HG02623 (cell line): ENCODE measurements around the gene DTX1.
A peak's percentile ranks its signal among the peaks of the same experiment; 100 is the strongest.

Source experiments
- ATAC-seq: cut with Tn5 transposase; IDR thresholded peaks from one replicate; pipeline ENCODE4 v1.9.1; 2021; ENCODE audit warnings: moderate library complexity; ENCODE audit not compliant: unreplicated experiment

The DTX1 gene

DNA sequence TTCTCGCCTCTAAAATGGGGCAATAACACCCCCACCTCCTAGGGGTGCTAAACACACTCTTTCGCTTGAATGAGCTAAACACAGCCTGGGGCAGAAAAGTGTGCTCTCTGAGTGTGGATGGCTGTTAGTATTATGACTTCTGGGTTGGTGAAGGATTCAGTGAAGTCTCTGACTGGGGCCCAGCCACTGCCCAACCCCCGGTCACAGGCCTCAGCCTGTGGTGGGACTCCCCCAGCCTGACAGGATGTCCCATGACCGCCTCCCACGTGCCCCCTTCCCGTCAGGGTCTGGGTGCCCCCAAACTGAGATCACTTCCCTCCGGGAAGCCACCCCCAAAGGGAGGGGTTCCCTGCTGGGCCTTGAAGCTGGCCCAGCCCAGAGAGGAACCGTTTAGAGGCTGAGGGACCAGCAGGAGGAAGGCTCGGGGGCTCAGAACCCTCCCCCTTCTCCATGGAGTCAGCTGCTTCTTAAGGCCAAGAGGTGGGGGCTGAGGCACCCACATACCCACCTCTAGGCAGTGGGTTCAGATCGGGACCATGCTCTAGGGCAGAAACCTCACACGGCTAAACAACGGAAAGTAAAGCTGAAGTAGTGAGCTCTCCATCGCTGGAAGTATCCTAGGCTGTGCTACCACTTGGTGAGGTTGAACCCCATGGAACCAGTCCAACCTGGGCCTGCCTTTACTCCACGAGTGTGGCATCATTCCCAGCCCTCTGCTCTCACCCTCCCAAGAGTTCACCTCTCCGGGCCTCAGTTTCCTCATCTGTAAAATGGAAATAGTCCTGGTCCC lies 13.8 kb downstream of the DTX1 start:
- no peak for ATAC-seq

DNA sequence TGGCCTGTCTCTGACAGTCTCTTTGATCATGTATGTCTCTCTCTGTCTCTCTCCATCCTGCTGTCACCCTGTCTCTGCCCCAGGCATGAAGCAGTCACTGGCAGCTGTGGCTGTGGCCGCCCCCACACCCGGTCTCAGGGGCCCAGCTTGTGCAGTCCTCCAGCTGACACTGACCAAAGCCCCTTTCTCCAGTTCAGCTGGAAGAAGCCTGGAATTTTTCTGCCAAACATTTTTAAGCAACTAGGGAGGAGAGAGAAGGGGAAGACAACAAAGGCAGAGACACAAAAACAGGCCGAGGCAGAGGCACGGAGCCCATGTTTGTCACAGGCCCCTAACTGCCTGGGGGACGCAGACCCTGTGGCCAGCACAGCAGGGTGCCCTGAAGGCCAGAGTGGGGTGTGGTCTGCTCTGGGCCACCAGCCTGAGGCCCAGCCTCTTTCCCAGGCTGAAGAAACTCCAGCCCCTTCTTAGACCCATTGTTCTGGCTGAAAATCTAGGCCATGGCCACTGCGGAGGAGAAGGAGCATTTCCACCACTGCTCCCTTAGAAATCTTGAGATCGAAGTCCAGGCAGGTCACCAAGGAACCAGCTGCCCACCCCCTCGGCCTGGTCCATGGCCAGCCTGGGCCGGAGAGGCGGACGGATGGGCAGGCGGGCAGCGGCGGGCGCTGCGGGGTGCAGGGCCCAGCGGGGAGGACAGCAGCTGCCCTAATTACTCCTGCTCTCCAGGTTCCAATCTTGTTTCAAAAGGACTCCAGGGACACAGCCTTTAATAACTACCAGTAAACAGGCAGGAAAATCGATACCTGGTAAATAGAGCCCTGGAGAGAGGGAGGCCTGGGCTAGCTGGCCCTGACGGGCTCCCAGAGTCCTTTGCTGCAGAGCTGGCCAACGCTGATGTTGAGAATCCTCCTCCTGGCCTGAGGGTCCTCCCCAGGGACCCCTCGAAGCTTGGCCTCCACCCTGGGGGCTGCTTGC lies 14.9 kb downstream of the DTX1 start:
- ATAC-seq, result no peak

DNA sequence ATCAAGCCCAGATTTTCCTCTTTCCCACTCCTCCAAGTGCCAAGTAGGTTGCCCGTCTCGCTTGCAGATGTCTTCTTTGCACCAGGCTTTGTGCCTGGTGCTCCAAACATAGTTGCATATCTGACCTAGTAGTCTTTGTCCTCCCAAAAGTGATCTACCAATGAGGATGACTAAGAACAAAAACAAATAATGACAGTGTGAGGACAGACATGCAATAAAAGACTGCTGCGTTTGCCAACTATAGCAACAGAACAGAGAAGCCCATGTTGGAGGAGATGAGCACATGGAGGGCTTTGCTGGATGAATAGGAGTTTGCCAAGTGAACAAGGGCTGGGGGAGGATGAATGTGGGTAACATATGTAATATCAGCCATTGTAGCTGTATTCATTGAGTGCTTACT lies 15.6 kb downstream of the DTX1 start:
- ATAC-seq, result no peak

DNA sequence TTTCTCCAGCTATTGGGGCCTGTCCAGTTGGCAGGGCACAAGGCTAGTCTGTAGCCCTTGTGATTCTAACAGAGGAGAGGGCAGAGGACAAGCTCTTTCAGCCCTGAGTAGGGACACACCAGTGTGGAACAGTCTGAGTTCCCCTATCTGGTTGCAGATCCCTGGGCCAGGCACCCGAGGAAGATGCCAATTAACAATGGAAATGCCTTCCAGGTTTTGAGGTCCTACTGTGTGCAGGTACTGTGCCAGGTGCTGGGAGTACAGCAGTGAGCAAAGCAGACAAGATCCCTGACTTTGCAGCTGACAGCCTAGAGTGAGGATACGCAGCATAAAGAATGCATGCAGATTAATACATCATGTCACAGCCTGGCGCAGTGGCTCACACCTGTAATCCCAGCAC lies 17.1 kb downstream of the DTX1 start:
- no peak for ATAC-seq

DNA sequence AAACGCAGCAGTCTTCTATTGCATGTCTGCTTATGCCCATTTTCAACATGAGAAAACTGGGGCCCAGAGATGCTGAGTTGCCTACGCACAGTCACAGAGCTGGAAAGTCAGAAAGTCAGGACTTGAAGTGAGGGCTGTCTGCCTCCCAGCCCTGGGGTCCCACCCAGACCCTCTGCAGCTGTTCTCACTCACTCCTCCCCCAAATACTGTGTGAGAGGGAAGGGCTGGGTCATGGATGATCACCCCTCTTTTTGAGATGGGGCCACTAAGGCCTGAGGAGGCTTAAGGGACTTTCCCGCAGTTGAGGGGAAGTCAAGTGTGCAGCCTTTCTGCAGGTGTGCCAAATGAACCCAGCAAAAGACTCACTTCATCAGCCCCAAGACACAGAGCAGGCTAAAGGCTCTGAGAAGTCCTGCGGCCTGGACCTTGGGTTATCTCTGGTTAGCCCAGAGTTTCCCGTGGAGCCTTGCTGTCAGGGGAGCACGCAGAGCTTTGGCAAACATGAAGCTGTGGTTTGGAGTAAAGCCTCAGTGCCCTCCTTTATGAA lies 18.7 kb downstream of the DTX1 start:
- ATAC-seq, result peak; percentile 83

DNA sequence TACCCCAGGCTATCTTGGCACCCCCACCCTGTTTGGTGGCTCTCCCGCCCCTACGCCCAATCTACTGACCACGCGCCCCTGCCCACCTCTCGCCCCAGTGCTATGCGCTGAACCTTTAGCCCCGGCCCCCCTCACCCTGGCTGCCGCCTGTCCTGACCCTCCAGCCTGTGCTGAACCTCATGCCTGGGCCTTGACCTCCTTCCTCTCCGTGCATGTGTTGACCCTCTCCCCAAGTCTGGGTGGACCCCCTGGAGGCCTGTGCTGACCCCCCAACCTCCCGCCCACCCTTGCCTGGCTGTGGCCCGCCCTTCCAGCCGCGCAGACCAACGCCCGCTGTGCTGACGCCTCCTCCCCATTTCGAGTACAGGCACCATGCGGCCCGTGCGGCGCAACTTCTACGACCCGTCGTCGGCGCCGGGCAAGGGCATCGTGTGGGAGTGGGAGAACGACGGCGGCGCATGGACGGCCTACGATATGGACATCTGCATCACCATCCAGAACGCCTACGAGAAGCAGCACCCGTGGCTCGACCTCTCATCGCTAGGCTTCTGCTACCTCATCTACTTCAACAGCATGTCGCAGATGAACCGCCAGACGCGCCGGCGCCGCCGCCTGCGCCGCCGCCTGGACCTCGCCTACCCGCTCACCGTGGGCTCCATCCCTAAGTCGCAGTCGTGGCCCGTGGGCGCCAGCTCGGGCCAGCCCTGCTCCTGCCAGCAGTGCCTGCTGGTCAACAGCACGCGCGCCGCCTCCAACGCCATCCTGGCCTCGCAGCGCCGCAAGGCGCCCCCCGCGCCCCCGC lies 20.7 kb downstream of the DTX1 start:
- ATAC-seq, result no peak

DNA sequence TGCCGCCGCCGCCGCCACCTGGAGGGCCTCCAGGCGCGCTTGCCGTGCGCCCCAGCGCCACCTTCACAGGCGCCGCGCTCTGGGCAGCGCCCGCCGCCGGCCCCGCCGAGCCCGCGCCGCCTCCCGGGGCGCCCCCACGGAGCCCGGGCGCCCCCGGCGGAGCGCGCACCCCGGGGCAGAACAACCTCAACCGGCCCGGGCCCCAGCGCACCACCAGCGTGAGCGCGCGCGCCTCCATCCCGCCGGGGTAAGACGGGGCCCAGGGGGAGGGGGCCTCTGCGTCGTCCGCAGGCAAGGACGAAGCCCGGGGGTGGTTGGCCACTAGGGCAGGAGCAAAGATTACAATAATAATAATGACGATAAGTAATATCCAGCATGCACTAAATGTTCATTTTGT lies 21.3 kb downstream of the DTX1 start:
- ATAC-seq, result no peak

DNA sequence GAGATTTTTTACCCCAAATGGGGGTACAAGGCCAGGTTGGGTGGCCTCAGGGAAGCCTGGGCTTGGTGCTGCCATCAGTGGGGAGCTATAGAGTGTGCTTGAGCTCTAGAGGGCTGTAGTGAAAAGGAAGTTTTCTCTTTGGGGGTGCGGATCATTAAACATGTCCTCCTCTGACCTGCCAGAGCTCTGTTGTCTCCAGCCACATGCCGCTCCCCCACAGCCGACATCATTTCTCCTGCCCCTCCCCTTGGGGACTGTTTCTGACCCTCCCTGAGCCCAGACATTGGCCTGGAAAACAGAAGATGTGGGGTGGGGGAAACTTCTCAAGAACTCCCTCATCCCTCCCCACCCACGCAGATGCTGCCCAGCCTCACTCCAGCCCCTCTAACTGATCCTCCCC lies 25.3 kb downstream of the DTX1 start:
- ATAC-seq, result no peak

DNA sequence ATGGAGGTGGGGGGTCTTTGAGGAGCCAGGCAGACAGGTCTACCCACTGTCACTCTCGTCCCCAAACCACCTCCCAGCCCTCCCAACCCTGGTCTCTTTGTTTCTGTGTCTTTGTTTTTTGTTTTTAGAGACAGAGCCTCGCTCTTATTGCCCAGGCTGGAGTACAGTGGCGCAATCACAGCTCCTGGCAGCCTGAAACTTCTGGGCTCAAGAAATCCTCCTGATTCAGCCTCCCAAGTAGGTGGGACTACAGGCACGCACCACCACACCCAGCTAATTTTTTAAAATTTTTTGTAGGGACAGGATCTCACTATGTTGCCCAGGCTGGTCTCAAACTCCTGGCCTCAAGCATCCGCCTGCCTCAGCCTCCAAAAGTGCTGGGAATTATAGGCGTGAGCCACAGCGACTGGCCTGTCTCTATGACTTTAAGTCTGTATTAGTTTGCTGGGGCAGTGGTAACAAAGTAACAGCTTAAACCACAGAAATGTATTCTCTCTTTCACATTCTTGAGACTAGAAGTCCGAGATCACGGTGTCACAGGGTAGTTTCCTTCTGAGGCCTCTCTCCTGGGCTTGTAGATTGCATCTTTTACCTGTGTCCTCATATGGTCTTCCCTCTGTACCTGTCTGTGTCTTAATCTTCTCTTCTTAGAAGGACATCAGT lies 26.1 kb downstream of the DTX1 start:
- ATAC-seq, result no peak

DNA sequence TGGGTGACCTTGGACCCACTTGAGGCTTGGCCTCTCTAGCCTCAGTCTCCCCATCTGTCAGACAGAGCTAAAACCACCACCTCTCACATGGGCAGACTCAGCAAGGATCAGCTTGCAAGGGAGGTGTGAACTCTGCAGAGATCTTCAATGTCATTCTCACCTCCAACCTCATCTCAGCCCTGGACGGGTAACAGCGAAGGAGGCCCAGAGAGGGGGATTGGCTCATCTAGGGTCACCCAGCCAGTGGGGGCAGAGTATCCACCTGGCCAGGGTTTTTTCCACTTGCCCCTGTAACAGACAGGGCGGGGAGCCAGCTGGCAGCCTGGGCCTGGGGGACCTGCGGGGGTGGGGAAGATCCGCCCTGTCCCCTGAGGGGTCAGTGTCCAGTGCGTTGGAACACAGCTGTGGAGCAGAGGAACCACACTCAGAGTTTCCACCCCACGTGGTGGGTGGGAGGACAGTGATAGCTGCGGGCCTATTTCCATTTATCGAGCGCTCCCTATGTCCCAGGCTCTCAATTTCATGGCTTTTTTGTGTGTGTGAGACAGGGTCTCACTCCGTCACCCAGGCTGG lies 27.4 kb downstream of the DTX1 start:
- no peak for ATAC-seq

DNA sequence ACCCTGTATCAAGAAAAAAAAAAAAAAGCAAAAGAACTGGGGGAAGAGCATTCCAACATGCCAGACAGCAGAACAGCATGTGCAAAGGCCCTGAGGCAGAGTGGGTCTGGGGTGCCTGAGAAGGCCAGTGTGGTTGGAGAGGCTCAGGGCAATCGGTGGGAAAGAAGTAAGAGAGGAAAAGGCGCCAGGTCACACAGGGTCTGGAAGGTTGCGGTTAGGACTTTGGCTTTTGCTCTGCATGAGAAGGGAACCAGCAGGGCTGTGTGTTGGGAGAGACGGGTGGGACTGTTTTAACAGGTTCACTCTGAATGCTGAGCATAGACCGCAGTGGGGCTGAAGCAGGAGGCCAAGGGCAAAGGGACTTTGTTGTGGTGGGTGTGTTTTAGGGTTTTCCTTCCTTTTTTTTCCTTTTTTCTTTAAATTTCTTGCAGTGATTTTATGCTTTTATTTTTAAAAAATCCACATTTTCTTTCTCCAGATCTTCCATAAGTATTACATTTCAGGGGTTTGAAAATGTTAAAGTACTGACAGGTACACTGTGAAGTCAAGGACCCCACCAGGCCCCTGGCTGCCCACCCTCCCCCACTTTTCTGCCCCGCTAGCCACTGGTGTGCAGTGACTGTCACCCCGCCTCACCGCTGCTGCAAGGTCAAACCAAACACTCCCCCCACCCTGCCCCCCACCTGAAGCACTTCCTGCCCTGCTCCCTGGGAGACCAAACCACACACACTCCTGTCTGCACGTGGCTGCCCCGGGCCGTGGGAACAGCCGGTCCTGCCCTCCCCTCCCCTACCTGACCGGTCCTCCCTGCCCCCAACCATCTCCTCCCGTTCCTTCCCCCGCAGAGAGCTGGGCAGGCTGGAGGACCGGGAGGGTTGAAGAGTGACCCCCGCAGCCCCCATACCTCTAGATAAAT lies 30.0 kb downstream of the DTX1 start:
- ATAC-seq, result no peak

DNA sequence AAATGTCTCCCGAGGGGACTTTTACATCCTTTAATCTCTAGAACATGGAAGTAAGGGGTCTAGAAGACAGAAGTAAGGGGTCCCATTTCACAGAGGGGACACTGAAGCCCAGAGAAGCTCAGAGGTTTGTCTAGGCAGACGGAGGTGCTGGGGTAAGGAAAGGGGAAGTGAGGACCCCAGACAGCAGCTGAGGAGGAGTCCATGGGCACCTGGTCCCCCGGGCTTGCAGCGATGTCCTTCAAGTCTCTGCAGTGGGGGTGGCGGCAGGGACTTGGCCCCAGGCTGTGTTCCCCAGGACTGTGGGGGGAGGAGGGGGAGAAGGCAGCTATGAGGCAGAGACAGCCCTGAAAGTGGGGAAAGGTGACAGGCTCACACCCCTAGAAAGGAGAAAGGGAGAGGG lies 30.7 kb downstream of the DTX1 start:
- ATAC-seq, result no peak

DNA sequence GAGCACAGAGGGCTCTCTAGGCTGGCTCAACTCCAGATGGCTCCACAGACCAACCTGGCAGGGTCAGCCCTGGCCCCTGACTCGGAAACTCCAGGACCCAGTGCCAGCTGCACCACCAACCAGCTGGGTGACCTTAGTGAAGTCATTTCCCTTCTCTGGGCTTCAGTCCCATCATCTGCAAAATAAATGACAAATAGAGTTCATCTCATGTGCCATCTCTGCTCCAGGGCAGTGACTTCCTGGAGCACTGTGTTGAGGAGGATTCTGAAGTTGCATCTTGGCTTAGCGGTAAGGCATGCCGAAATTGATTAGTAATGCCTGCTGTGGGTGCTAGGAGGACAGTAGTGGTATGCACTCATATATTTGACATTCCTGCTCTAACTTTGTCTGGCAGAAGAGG lies 31.5 kb downstream of the DTX1 start:
- ATAC-seq, result no peak

DNA sequence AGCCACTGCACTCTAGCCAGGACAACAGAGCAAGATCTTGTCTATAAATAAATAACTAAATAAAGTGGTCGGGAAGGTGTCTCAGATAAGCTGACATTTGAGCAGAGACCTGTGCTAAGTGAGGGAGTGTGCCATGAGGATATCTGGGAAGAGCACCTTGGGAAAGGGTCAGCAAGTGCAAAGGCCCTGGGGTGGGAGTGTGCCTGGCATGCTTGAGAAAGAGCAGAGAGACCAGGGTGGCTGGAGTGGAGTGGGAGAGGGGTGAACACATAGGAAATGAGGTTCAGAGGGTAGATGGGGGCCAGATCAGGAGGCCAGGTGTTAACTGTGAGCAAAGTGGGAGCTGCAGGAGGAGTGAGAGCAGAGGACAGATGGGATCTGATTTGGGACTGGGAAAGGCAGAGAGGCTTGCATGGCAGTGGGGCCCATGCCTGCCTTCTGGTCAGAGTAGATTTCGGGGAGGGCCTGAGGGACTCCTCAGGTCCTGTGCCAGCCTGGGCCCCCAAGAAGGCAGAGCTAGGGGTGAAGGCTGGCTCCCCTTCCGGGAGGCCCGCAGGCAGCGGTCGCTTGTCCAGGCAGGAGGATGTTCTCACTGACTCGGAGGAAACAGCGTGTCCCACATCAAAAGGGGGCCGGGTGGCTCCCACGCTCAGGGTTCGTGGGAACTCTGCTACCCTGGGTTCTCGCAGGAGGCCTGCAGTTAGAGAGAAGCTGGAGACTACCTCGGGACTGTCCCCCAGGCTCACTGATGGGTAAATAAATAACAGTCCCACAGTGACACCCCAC lies 32.6 kb downstream of the DTX1 start:
- ATAC-seq, result no peak

DNA sequence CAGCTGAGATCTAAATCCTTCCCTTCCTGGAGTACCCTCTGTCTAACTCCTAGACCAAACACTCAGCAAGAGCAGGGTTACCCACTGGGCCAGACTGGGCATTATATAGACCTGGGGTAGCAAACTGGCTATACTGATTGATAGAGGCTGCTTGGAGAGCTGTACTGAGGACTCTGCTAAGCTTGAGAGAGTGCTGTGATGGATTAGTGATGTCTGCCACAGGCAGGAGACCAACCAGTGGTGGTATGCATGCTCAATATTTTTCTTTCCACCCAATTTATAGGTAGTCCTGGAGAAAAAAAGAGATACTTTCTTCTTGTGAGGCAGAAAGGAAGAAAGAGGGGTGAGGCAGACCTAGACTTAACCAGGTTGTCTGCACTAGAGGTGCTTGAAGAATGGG lies 33.3 kb downstream of the DTX1 start:
- ATAC-seq, result no peak

DNA sequence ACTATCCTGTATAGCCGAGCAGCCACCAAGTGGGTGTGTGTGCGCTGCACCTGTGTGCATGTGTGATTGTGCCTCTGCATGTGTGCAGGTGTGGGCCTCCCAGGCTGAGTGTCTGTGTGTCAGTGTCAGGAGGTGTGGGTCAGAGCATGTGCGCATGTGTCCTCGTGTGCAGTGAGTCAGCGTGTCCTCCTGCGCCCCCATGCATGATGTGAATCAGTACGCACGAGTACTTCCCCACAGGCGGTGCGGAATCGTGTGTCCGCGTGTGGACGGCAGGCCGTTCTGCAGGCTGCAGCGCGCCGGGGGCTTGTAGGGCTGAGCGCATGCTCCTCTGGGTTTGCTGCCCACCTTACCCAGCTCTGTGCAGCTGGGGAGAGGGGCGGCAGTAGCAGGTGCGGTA lies 34.2 kb downstream of the DTX1 start:
- no peak for ATAC-seq

DNA sequence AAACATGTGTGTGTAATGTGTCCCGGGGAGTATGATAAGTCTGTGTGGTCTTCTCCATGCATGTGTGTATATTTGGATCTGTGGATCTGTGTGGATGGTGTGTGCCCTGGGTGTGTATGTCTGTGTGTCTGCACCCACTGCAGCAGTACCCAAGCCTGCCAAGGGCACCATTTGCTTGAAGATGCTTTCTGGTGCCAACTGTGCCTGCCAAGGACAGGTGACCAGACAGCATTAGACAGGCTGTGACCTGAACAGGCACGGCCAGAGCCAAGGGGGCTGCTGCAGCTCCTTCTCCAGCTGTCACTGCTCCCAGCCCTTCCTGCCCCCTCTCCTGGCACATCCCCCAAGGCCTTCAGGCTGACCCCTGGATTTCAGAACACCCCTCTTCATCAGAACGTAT lies 35.0 kb downstream of the DTX1 start:
- ATAC-seq, result no peak
